BE2C (cell line): ENCODE data around the gene ESAM.

Experiments used
- DNase-seq: peaks from one replicate; pipeline ENCODE4 v3.0.0-alpha.2; 2020
- H3K27me3 ChIP-seq: fragments of 250-450 bp; sonication (Bioruptor Pico); 2 replicates; pipeline ENCODE4 v1.5.1; 2020; ENCODE audit warnings: mild to moderate bottlenecking
- H3K36me3 ChIP-seq: fragments of 250-450 bp; sonication (Bioruptor Pico); 2 replicates; pipeline ENCODE4 v1.5.1; 2020; ENCODE audit warnings: mild to moderate bottlenecking
- H3K4me1 ChIP-seq: fragments of 250-450 bp; sonication (Bioruptor Pico); 2 replicates; pipeline ENCODE4 v1.5.1; 2020
- H3K4me3 ChIP-seq: 2 replicates; pipeline ENCODE4 v1.5.1; 2011; ENCODE audit warnings: low read depth, low read length
- H3K9me3 ChIP-seq: fragments of 250-450 bp; sonication (Bioruptor Pico); 2 replicates; pipeline ENCODE4 v1.5.1; 2020
- CTCF ChIP-seq: IDR thresholded peaks from 2 replicates; pipeline ENCODE4 v1.5.1; 2012; ENCODE audit warnings: mild to moderate bottlenecking, low read depth, low read length

ESAM gene

GRCh38 chr11:124751741-124752470 lies 10.2 kb downstream of the ESAM start, which contains the start of gene VSIG2:
TSS of gene VSIG2 (minus strand) at chr11:124752255. CDS start at chr11:124752137, 118 bp downstream.
- Histone ChIP-seq H3K4me3 (no peak within 1 kb of the TSS), H3K36me3 (no peaks in the 10 kb centered on the region), H3K4me1 (no peaks in the 10 kb centered on the region), H3K27me3 (peaks cover 60% of the 10 kb centered on the region), H3K9me3 (no peaks in the 10 kb centered on the region)
- no peak for TF ChIP-seq CTCF
- DNase-seq, result no peak

- H3K4me3 ChIP-seq, result no peak overlapping the region
- no peak for DNase-seq
- no peaks in the 10 kb centered on the region for H3K4me1 ChIP-seq
- no peaks in the 10 kb centered on the region for H3K36me3 ChIP-seq
- peaks cover 58% of the 10 kb centered on the region for H3K27me3 ChIP-seq
- TF ChIP-seq CTCF, result no peak
- no peaks in the 10 kb centered on the region for H3K9me3 ChIP-seq
Measured at GRCh38 chr11:124751391-124751740, 10.7 kb downstream of the ESAM start.

GRCh38 chr11:124749912-124750311 lies 12.2 kb downstream of the ESAM start:
- H3K4me1 ChIP-seq, result no peaks in the 10 kb centered on the region
- TF ChIP-seq CTCF, result no peak

GRCh38 chr11:124748481-124749343 lies 13.4 kb downstream of the ESAM start:
- Histone ChIP-seq H3K4me3 (no peak overlapping the region), H3K9me3 (no peaks in the 10 kb centered on the region), H3K36me3 (no peaks in the 10 kb centered on the region), H3K27me3 (peaks cover 64% of the 10 kb centered on the region), H3K4me1 (no peaks in the 10 kb centered on the region)
- TF ChIP-seq CTCF, result no peak
- no peak for DNase-seq

More at GRCh38 chr11:124749912-124750311, 12.2 kb downstream of the ESAM start:
- H3K36me3 ChIP-seq, result no peaks in the 10 kb centered on the region
- H3K9me3 ChIP-seq, result no peaks in the 10 kb centered on the region
- no peak overlapping the region for H3K4me3 ChIP-seq
- H3K27me3 ChIP-seq, result peaks cover 64% of the 10 kb centered on the region
- no peak for DNase-seq

- peaks cover 64% of the 10 kb centered on the region for H3K27me3 ChIP-seq
- no peak for TF ChIP-seq CTCF
Measured at GRCh38 chr11:124748100-124748418, 14.0 kb downstream of the ESAM start.

More at GRCh38 chr11:124748100-124748418, 14.0 kb downstream of the ESAM start:
- DNase-seq, result no peak
- Histone ChIP-seq H3K4me1 (no peaks in the 10 kb centered on the region), H3K36me3 (no peaks in the 10 kb centered on the region), H3K9me3 (no peaks in the 10 kb centered on the region), H3K4me3 (no peak overlapping the region)
